A549 (cell line): Measurements from ENCODE around the gene CTBP1. TPM values are rescaled to one million over a fixed set of nuclear protein-coding genes. Genes with fewer than 3 reads are reported as not detected.

Source experiments
- ATAC-seq, 2 experiments: fragments of 200-7000 bp in 1 of 2; fragments of >200 bp in 1 of 2; cut with Nextera tagmentation in 1 of 2; cut with Tn5 transposase in 1 of 2; 3 replicates each; pipeline versions ENCODE4 v1.8.0 to v1.9.1; 2018 to 2020; ENCODE audit warnings: mild to moderate bottlenecking in 1 of 2, moderate library complexity in 1 of 2
- CTCF ChIA-PET: fragments of 300-600 bp; sonication (Branson Sonifier 250); formaldehyde crosslinking; extraction: SDS; loops from one replicate; lab custom pipeline; 2021; ENCODE audit warnings: antibody characterized with exemption, inconsistent platforms; lab: Yijun Ruan, JAX
- POLR2A ChIA-PET: fragments of 350-600 bp; formaldehyde crosslinking; extraction: SDS; loops from one replicate; lab custom pipeline; 2021; ENCODE audit warnings: antibody characterized with exemption, inconsistent platforms; lab: Yijun Ruan, JAX
- DNase-seq, 2 experiments: peaks; one replicate each; pipeline versions ENCODE4 v3.0.0 to v3.0.0-alpha.2; 2011 to 2016; ENCODE audit warnings: low read depth in 1 of 2, low spot score in 1 of 2
- FAIRE-seq: peaks from 2 replicates; lab custom pipeline; 2011; peaks lifted over from hg19 to GRCh38; lab: Jason Lieb, UNC
- H3K27ac ChIP-seq, 2 experiments: fragments of >200 bp; sonication (Bioruptor Twin); formaldehyde crosslinking; 3 replicates each; pipeline ENCODE4 v1.5.1; 2016 to 2017
- H3K4me1 ChIP-seq: fragments of >200 bp; sonication (Bioruptor Twin); formaldehyde crosslinking; 3 replicates; pipeline ENCODE4 v1.6.1; 2016
- H3K4me2 ChIP-seq: fragments of >200 bp; sonication (Bioruptor Twin); formaldehyde crosslinking; 3 replicates; pipeline ENCODE4 v1.6.1; 2016
- H3K4me3 ChIP-seq: fragments of >200 bp; sonication (Bioruptor Twin); formaldehyde crosslinking; 3 replicates; pipeline ENCODE4 v1.5.1; 2016
- H3K9me3 ChIP-seq: fragments of >200 bp; sonication (Bioruptor Twin); formaldehyde crosslinking; 3 replicates; pipeline ENCODE4 v1.6.1; 2016
- BHLHE40 ChIP-seq: IDR thresholded peaks from 2 replicates; pipeline ENCODE4 v1.6.1; 2012; ENCODE audit warnings: low read depth, low read length, inconsistent platforms
- CHD2 ChIP-seq: fragments of 150-350 bp; IDR thresholded peaks from 2 replicates; pipeline ENCODE4 v1.6.1; 2014; ENCODE audit warnings: low read length; ENCODE audit not compliant: partially characterized antibody
- E2F6 ChIP-seq: IDR thresholded peaks from 2 replicates; pipeline ENCODE4 v1.6.1; 2012; ENCODE audit warnings: low read depth, borderline replicate concordance
- EHF ChIP-seq: fragments of 250-450 bp; sonication (Bioruptor Pico); IDR thresholded peaks from 2 replicates; pipeline ENCODE4 v1.5.0; 2020; ENCODE audit warnings: mild to moderate bottlenecking
- EHMT2 ChIP-seq: fragments of 200-600 bp; sonication (generic); IDR thresholded peaks from 2 replicates; pipeline ENCODE4 v1.6.1; 2016; ENCODE audit warnings: antibody characterized with exemption, low read depth, mild to moderate bottlenecking, moderate library complexity
- ELK1 ChIP-seq: fragments of 150-350 bp; IDR thresholded peaks from 2 replicates; pipeline ENCODE4 v1.6.1; 2014; ENCODE audit warnings: low read depth, mild to moderate bottlenecking, low read length
- ESRRA ChIP-seq: fragments of 150-350 bp; IDR thresholded peaks from 2 replicates; pipeline ENCODE4 v1.6.1; 2014; ENCODE audit warnings: mild to moderate bottlenecking, low read length, borderline replicate concordance
- FOSB ChIP-seq: fragments of 250-450 bp; sonication (Bioruptor Pico); IDR thresholded peaks from 2 replicates; pipeline ENCODE4 v1.5.0; 2020; ENCODE audit warnings: mild to moderate bottlenecking, moderate library complexity
- FOXS1 ChIP-seq: fragments of 250-450 bp; sonication (Bioruptor Pico); IDR thresholded peaks from 2 replicates; pipeline ENCODE4 v1.5.0; 2020; ENCODE audit warnings: mild to moderate bottlenecking, moderate library complexity
- GATA3 ChIP-seq: IDR thresholded peaks from 2 replicates; pipeline ENCODE4 v1.6.1; 2012; ENCODE audit warnings: borderline replicate concordance
- HEYL ChIP-seq: fragments of 250-450 bp; sonication (Bioruptor Pico); IDR thresholded peaks from 2 replicates; pipeline ENCODE4 v1.8.0; 2021; ENCODE audit warnings: mild to moderate bottlenecking, moderate library complexity
- JUN ChIP-seq, 2 experiments: fragments of >200 bp; sonication (Bioruptor Twin); formaldehyde crosslinking; IDR thresholded peaks; 2 replicates in 1 of 2; 3 replicates in 1 of 2; pipeline ENCODE4 v1.6.1; 2016 to 2017
- JUNB ChIP-seq: fragments of >200 bp; sonication (Bioruptor Twin); formaldehyde crosslinking; IDR thresholded peaks from 2 replicates; pipeline ENCODE4 v1.6.1; 2016
- MAX ChIP-seq: IDR thresholded peaks from 2 replicates; pipeline ENCODE4 v1.6.1; 2012
- MYC ChIP-seq: IDR thresholded peaks from 2 replicates; pipeline ENCODE4 v1.6.1; 2012; ENCODE audit warnings: mild to moderate bottlenecking, inconsistent platforms, low read length, improper control_type of control experiment, borderline replicate concordance
- NFE2L2 ChIP-seq: fragments of 150-350 bp; conservative IDR thresholded peaks from 2 replicates; pipeline ENCODE4 v1.6.1; 2014; ENCODE audit warnings: low read length
- NPAS2 ChIP-seq: fragments of 250-450 bp; sonication (Bioruptor Pico); IDR thresholded peaks from 2 replicates; pipeline ENCODE4 v1.8.0; 2022; ENCODE audit warnings: mild to moderate bottlenecking, moderate library complexity, borderline replicate concordance
- NR3C1 ChIP-seq: fragments of >200 bp; sonication (Bioruptor Twin); formaldehyde crosslinking; IDR thresholded peaks from 3 replicates; pipeline ENCODE4 v1.6.1; 2017
- POLR2A ChIP-seq: IDR thresholded peaks from 2 replicates; pipeline ENCODE4 v1.6.1; 2012; ENCODE audit warnings: mild to moderate bottlenecking, low read length
- RCOR1 ChIP-seq: fragments of 150-350 bp; IDR thresholded peaks from 2 replicates; pipeline ENCODE4 v1.6.1; 2014; ENCODE audit warnings: antibody characterized with exemption, low read length, low read depth
- REST ChIP-seq: fragments of 200-600 bp; sonication (generic); IDR thresholded peaks from 2 replicates; pipeline ENCODE4 v1.6.1; 2016; ENCODE audit warnings: antibody characterized with exemption, mild to moderate bottlenecking, moderate library complexity
- RFX5 ChIP-seq: fragments of 450-650 bp; IDR thresholded peaks from 2 replicates; pipeline ENCODE4 v1.7.1; 2014; ENCODE audit warnings: antibody characterized with exemption, mild to moderate bottlenecking, moderate library complexity
- SREBF2 ChIP-seq: fragments of 450-650 bp; IDR thresholded peaks from 2 replicates; pipeline ENCODE4 v1.6.1; 2014; ENCODE audit warnings: mild to moderate bottlenecking, moderate library complexity
- TP53 ChIP-seq: fragments of 250-450 bp; sonication (Bioruptor Pico); IDR thresholded peaks from 2 replicates; pipeline ENCODE4 v1.5.0; 2021; ENCODE audit warnings: mild to moderate bottlenecking, moderate library complexity
- ZFP36 ChIP-seq: fragments of 450-650 bp; IDR thresholded peaks from 2 replicates; pipeline ENCODE4 v1.6.1; 2014; ENCODE audit warnings: borderline replicate concordance; ENCODE audit not compliant: partially characterized antibody
- ZSCAN20 ChIP-seq: fragments of 250-450 bp; sonication (Bioruptor Pico); IDR thresholded peaks from 2 replicates; pipeline ENCODE4 v1.8.0; 2022; ENCODE audit warnings: mild to moderate bottlenecking, moderate library complexity
- WGBS: methylation state at CpG from one replicate; pipeline ENCODE4 v1.1.6; 2017; ENCODE audit errors: missing lambda C conversion rate; 5-methylcytosine and 5-hydroxymethylcytosine counted together
- polyA plus RNA-seq, 4 experiments: library from polyadenylated mRNA; depleted of rRNA in 3 of 4; stranded (reverse); fragments of >200 nt; fragmentation: RNase III in 1 of 4; extraction: RNeasy Plus Mini Kit Qiagen cat#74134 plus additional on column Dnase treatment in 1 of 4; gene quantifications; 2 replicates in 3 of 4; 3 replicates in 1 of 4; pipeline ENCODE4 v1.2.3, GENCODE V29; 2011 to 2017

CTBP1 gene
- polyA plus RNA-seq, 2 of the 4 experiments (the other 2 are of a cell fraction) = 43.1 to 93.1 TPM

GRCh38 chr4:1211371-1211770 lies 37.6 kb downstream of the CTBP1 start:
- ATAC-seq = no peak
- H3K4me2 ChIP-seq = no peak overlapping the region
- H3K4me1 ChIP-seq = no peaks in the 10 kb centered on the region
- DNase-seq = no peak
- TF ChIP-seq TP53 (CRISPR knock-in tag) (no peak), NPAS2 (CRISPR knock-in tag) (no peak), NR3C1 (no peak)
- WGBS = 93% methylated on average over 13 of the region's 13 CpGs
- H3K9me3 ChIP-seq = no peaks in the 10 kb centered on the region
- H3K27ac ChIP-seq = no peak overlapping the region
- POLR2A ChIA-PET = no interaction called here
- FAIRE-seq = no peak
- CTCF ChIA-PET = no interaction called here
- no peak overlapping the region for H3K4me3 ChIP-seq

GRCh38 chr4:1210971-1211370 lies 38.0 kb downstream of the CTBP1 start:
- TF ChIP-seq NFE2L2 (no peak), BHLHE40 (no peak), NPAS2 (CRISPR knock-in tag) (no peak), NR3C1 (no peak), ZSCAN20 (CRISPR knock-in tag) (no peak), FOSB (CRISPR knock-in tag) (no peak), EHMT2 (no peak), FOXS1 (CRISPR knock-in tag) (no peak), CHD2 (no peak)
- TF ChIP-seq, all 56 proteins: peak for 0
- DNase-seq (no peak), ATAC-seq (no peak), FAIRE-seq (no peak)
- 91% methylated on average over 4 of the region's 10 CpGs for WGBS
- H3K4me1 ChIP-seq = no peaks in the 10 kb centered on the region
- no peak overlapping the region for H3K27ac ChIP-seq
- H3K9me3 ChIP-seq = no peaks in the 10 kb centered on the region
- ChIA-PET CTCF (no interaction called here), POLR2A (no interaction called here)
- H3K4me3 ChIP-seq = no peak overlapping the region
- H3K4me2 ChIP-seq = no peak overlapping the region

GRCh38 chr4:1210241-1210841 lies 38.6 kb downstream of the CTBP1 start:
- ChIA-PET CTCF (no interaction called here), POLR2A (no interaction called here)
- no peak overlapping the region for H3K4me2 ChIP-seq
- H3K4me3 ChIP-seq = no peak overlapping the region
- TF ChIP-seq SREBF2 = no peak
- no peak for TF ChIP-seq ZFP36
- TF ChIP-seq MAX = no peak
- no peak for TF ChIP-seq JUNB
- TF ChIP-seq RFX5 = no peak
- TF ChIP-seq EHF (CRISPR knock-in tag) = no peak
- no peak for TF ChIP-seq GATA3
- TF ChIP-seq MYC = no peak
- no peak for TF ChIP-seq POLR2A
- TF ChIP-seq ELK1 = no peak
- TF ChIP-seq ESRRA = no peak
- no peak for TF ChIP-seq TP53 (CRISPR knock-in tag)
- no peak for TF ChIP-seq HEYL (CRISPR knock-in tag)
- TF ChIP-seq REST = no peak
- TF ChIP-seq RCOR1 = no peak
- TF ChIP-seq EHMT2 = no peak
- no peak for TF ChIP-seq ZSCAN20 (CRISPR knock-in tag)
- TF ChIP-seq E2F6 = no peak
- no peak for TF ChIP-seq BHLHE40
- no peak for TF ChIP-seq JUN (IDR thresholded peaks at IDR 0.05)
- H3K9me3 ChIP-seq = no peaks in the 10 kb centered on the region
- no peaks in the 10 kb centered on the region for H3K4me1 ChIP-seq
- DNase-seq (no peak), FAIRE-seq (no peak), ATAC-seq (no peak)
- H3K27ac ChIP-seq = no peak overlapping the region
- WGBS = 86% methylated on average over 7 of the region's 22 CpGs
